SJSA1 (cell line): ENCODE data around the gene DCUN1D2. TPM values are rescaled to one million over a fixed set of nuclear protein-coding genes. Genes with fewer than 3 reads are reported as not detected.

Source experiments
- DNase-seq, 2 experiments: peaks; one replicate each; pipeline ENCODE4 v3.0.0-alpha.2; 2015 to 2020; ENCODE audit warnings: low spot score in 2 of 2, low read depth in 1 of 2
- H3K27ac ChIP-seq: fragments of 250-450 bp; sonication (Bioruptor Pico); 2 replicates; pipeline ENCODE4 v1.5.1; 2020; ENCODE audit warnings: mild to moderate bottlenecking, moderate library complexity
- H3K27me3 ChIP-seq: fragments of 250-450 bp; sonication (Bioruptor Pico); replicated peaks from 2 replicates; pipeline ENCODE4 v1.5.1; 2020; ENCODE audit warnings: mild to moderate bottlenecking, moderate library complexity
- H3K36me3 ChIP-seq: fragments of 250-450 bp; sonication (Bioruptor Pico); 2 replicates; pipeline ENCODE4 v1.5.1; 2020; ENCODE audit warnings: mild to moderate bottlenecking
- H3K4me1 ChIP-seq: fragments of 250-450 bp; sonication (Bioruptor Pico); replicated peaks from 2 replicates; pipeline ENCODE4 v1.6.1; 2021; ENCODE audit warnings: mild to moderate bottlenecking
- H3K4me3 ChIP-seq: fragments of 250-450 bp; sonication (Bioruptor Pico); 2 replicates; pipeline ENCODE4 v1.5.1; 2020; ENCODE audit warnings: mild to moderate bottlenecking
- H3K9me3 ChIP-seq: fragments of 250-450 bp; sonication (Bioruptor Pico); replicated peaks from 2 replicates; pipeline ENCODE4 v1.5.1; 2020; ENCODE audit warnings: mild to moderate bottlenecking
- total RNA-seq: library from RNA; depleted of rRNA; stranded (reverse); fragments of >200 nt; shearing (Covaris generic); gene quantifications from 2 replicates; pipeline ENCODE4 v1.2.3, GENCODE V29; 2014

DCUN1D2 gene
- total RNA-seq, 1 experiment from 2014 or later, result 10.7 TPM

DNA sequence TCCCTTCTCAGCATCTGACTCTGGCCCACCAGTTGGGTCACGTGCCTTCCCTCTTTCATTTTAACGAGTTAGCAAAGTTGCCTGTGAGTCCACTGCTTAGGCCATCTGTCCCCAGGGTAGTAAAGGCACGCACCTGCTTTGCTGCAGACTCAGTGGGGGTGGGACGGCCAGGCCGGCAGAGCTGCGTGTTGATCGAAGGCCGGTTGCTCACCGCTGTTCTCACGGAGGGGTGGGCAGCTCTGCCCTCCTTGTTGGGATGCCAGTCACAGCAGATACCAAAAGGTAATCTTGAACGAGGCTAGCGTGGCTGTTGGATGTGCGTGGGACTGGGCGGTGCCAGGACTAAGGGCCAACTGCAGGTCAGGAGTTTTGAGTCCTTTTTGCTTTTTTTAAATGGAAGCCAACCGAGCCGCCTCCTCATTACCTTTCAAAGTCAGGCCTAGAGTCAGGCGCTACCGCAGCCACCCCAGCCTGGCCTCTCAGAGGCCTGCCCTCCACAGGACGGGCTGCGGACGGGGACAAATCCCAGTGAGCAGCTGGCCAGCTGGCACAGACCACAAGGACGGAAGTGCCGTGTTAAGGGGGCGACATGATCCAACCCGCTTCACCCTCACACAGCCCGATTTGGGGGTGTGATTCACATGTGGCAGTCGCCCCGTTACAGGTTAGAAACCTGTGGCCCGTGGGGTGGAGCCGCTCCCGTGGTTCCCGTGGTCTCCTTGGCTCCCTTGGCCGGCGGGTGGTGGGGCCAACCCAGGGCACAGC, 57.8 kb downstream of the DCUN1D2 start:
- Histone ChIP-seq H3K27me3 (no peaks in the 10 kb centered on the region), H3K27ac (no peak overlapping the region), H3K9me3 (no peaks in the 10 kb centered on the region), H3K36me3 (no peaks in the 10 kb centered on the region), H3K4me3 (no peak overlapping the region), H3K4me1 (no peaks in the 10 kb centered on the region)
- DNase-seq, result no peak

DNA sequence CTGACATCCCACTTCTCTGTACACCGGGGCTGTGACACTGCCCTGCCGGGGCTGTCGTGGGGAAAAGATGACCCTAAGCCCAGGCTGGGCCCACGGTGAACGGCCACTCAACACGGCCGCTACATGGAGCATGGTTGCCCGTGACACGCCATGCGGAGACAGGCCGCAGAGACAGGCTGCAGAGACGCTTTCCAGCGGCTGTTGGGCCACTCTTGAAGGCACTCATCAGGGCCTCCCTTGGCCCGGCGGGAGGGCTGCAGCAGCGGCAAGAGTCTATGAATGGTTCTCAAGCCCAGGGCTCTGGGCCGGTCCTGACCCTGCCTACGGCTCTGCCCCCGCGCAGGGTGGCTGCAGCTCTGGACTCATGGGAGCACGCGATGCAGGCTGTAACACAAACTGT, 59.3 kb downstream of the DCUN1D2 start:
- Histone ChIP-seq H3K27me3 (no peaks in the 10 kb centered on the region), H3K4me3 (no peak overlapping the region), H3K4me1 (no peaks in the 10 kb centered on the region), H3K27ac (no peak overlapping the region), H3K36me3 (no peaks in the 10 kb centered on the region), H3K9me3 (no peaks in the 10 kb centered on the region)
- DNase-seq, result peak in 1 of 2 experiments; percentile 34

DNA sequence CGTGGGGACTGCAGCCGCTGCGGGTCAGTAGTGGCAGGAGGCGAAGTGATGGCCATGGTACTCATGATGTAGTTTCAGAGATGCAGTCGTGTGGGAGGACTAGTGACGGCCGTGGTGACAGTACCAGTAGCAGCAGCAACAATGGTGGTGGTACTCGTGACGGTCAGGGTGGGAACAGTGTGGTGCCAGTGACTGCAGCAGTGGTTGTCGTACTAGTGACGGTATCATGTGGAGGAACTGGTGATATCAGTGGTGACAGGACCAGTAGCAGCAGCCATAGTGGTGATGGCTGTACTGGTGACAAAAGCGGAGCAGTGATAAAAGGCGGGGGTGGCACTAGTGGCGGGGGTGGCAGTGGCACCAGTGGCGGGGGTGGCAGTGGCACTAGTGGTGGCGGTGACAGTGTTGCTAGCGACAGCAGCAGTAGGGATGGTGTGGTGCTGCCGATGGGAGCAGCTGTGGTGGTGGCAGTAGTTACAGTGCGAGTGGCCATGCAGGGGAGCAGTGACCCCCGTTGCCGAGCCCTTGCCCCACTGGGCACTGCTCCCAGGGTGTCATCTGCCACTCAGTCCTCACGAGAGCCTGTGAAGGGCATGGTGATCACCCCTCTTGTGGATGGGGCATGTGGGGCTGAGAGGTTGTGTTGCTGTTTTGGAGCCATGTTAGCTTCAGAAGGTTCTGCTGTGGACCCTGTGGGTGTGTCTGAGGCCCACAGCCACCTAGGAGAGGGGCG, 60.0 kb downstream of the DCUN1D2 start:
- no peaks in the 10 kb centered on the region for H3K27me3 ChIP-seq
- H3K4me1 ChIP-seq, result no peaks in the 10 kb centered on the region
- no peaks in the 10 kb centered on the region for H3K36me3 ChIP-seq
- no peak overlapping the region for H3K4me3 ChIP-seq
- no peak overlapping the region for H3K27ac ChIP-seq
- H3K9me3 ChIP-seq, result no peaks in the 10 kb centered on the region
- DNase-seq, result no peak

DNA sequence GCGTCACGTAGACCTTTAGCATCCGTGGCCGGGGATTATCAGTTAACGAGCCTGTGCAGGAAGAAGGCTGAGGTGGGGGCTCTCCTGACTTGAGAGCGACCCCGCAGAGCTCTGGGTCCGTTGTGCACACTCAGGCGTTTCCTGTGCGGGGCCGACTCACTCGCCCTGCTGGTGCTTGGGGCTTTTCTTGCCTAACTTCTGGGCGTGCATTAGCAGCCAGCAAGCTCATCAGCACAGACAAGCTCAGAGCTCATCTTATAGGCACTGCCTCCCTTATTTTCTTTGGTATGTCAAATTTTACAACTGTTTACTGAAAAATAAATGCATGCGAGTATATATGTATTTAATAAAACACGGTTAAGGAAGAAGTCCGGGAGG, 60.9 kb downstream of the DCUN1D2 start:
- H3K4me3 ChIP-seq, result no peak overlapping the region
- H3K36me3 ChIP-seq, result no peaks in the 10 kb centered on the region
- no peaks in the 10 kb centered on the region for H3K27me3 ChIP-seq
- no peak overlapping the region for H3K27ac ChIP-seq
- DNase-seq, result no peak
- H3K4me1 ChIP-seq, result no peaks in the 10 kb centered on the region
- no peaks in the 10 kb centered on the region for H3K9me3 ChIP-seq

DNA sequence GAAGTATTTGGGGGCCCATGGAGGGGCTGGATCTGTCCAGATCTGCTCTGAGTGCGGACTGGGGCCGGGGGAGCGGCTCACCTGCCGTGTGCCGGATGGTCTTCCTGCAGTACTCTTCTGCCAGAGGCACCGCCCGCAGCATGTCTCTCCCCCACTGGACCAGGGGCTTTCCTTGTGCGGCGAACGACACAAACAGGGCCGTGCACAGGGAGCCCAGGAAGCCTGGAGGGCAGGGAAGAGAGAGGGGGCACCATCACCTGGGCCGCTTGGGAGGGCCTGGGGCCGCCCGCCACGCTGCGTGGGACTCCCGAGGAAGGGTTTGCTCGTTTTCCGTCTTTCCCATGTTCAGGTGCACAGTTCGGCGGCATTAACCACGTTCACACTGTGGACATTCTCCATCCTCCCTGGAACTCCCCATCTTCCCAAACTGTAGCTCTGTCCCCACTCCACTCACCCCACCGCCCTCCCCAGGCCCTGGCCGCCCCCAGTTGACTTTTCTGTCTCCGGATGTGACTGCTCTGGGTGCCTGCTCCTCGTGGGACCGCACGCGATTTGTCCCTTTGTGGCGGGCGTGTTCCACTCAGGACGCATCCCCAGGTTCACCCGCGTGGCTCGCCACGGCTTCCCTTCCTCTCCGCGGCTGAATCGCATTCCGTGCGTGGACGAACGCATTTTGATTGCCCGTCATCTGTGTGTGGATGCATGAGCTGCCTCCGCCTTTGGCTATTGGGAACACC, 61.5 kb downstream of the DCUN1D2 start:
- no peak overlapping the region for H3K4me3 ChIP-seq
- H3K27me3 ChIP-seq, result no peaks in the 10 kb centered on the region
- no peaks in the 10 kb centered on the region for H3K36me3 ChIP-seq
- no peaks in the 10 kb centered on the region for H3K4me1 ChIP-seq
- no peaks in the 10 kb centered on the region for H3K9me3 ChIP-seq
- H3K27ac ChIP-seq, result no peak overlapping the region
- DNase-seq, result no peak

DNA sequence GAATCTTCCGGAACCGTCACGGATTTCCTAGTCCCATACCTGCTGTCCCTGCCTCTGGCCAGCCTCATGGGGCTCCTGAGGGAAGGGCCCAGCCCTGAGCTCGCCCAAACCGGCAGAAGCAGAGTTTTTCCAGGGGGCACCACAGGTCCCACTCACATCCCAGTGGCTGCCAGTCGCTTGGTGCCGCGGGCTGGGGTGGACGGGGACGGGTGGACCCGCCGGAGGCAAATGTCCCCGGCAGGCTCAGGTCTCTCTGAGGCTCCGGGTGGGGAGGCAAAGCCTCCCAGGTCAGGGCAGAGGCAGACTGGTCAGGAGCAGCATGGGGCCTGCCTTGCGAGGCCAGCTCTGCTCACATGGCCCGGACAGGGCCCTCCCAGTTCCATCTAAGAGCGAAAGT, 62.0 kb downstream of the DCUN1D2 start:
- no peak overlapping the region for H3K27ac ChIP-seq
- no peaks in the 10 kb centered on the region for H3K36me3 ChIP-seq
- H3K9me3 ChIP-seq, result no peaks in the 10 kb centered on the region
- no peak for DNase-seq
- no peaks in the 10 kb centered on the region for H3K4me1 ChIP-seq
- H3K27me3 ChIP-seq, result no peaks in the 10 kb centered on the region
- H3K4me3 ChIP-seq, result no peak overlapping the region

DNA sequence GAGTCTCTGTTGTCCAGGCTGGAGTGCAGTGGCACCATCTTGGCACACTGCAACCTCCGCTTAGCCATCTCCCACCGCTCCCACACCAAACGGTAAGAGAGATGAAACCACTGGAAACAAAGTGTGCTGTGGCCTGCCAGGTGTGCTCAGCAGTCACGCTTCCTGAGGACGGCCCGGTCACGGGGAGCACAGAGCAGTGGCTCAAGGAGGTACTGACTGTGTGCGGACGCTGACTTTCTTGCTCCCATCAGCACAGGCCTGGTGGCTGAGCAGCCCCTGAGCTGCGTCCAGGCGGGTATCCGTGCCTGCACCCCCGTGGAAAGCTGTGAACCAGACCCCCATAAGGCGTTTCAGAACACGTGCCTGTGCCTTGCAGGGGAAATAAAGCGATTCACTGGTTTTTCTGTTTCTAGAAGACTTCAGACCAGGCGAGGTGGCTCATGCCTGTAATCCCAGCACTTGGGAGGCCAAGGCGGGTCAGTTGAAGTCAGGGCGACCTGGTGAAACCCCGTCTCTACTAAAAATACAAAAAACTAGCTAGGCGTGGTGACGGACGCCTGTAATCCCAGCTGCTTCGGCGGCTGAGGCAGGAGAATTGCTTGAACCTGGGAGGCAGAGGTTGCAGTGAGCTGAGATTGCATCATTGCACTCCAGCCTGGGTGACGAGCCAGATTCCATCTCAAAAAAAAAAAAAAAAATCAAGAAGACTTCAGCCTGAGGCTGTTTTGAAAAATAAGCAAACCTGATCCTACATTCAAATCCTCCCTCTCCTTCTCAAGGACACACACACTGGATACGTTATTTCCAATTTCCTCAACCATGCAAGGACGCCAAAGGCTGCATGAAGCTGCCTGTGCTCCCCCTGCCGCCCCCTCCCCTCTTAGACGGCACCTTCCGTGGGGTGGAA, 62.7 kb downstream of the DCUN1D2 start:
- H3K27me3 ChIP-seq, result no peaks in the 10 kb centered on the region
- no peak for DNase-seq
- no peaks in the 10 kb centered on the region for H3K9me3 ChIP-seq
- H3K4me3 ChIP-seq, result no peak overlapping the region
- H3K4me1 ChIP-seq, result no peaks in the 10 kb centered on the region
- H3K27ac ChIP-seq, result no peak overlapping the region
- H3K36me3 ChIP-seq, result no peaks in the 10 kb centered on the region

DNA sequence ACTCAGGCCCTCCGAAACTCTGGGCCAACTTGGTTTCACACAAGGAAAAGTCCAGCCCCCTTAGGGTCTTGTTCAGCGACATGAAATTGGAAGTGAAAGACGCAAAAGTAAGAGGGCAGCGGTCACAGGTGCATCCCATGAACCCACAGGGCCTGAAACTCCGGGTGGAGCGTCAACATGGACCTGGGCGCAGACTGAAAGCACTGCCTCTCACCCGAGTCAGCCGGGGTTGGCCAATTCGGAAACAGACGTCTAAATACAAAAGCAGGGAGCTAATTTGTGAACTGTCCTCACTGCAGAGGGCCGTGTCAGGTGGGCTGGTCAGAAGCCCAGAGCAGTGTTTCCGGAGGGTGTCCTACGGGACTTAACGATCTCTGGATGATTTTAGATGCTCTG, 63.9 kb downstream of the DCUN1D2 start:
- H3K9me3 ChIP-seq, result no peaks in the 10 kb centered on the region
- H3K27me3 ChIP-seq, result no peaks in the 10 kb centered on the region
- DNase-seq, result no peak
- no peak overlapping the region for H3K4me3 ChIP-seq
- H3K27ac ChIP-seq, result no peak overlapping the region
- H3K36me3 ChIP-seq, result no peaks in the 10 kb centered on the region
- H3K4me1 ChIP-seq, result peaks cover 5% of the 10 kb centered on the region

DNA sequence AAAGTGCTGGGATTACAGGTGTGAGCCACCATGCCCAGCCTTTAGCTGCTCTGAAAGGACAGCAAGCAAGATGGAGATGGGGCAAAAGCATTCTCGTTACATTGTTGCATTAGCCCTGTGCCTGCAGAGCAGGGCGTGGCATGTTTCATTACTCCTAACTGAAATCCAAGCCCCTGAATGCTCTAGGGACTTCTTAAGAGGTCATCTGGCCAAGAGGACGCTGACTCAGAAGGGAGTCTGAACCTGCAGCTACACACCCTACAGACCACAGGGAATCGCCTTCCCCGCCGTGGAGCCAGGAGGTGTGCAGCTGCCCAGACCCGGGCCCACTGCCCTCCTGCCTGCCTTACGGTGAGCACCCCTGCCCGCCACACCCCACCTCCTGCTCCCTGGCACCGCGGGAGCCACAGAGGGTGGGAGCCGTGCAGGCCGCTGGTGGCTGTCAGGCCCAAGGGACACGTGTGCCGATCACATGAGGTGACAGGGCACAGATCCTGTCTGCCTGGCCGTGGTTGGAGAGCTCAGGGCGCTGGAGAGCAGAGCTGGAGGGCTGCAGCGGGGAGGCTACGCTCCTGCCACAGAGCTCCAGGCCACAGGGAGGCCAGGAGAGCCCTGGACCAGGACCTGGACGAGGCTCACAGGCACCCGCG, 64.4 kb downstream of the DCUN1D2 start:
- no peaks in the 10 kb centered on the region for H3K36me3 ChIP-seq
- no peak overlapping the region for H3K4me3 ChIP-seq
- no peaks in the 10 kb centered on the region for H3K27me3 ChIP-seq
- H3K27ac ChIP-seq, result no peak overlapping the region
- H3K9me3 ChIP-seq, result no peaks in the 10 kb centered on the region
- DNase-seq, result no peak
- peaks cover 8% of the 10 kb centered on the region for H3K4me1 ChIP-seq

DNA sequence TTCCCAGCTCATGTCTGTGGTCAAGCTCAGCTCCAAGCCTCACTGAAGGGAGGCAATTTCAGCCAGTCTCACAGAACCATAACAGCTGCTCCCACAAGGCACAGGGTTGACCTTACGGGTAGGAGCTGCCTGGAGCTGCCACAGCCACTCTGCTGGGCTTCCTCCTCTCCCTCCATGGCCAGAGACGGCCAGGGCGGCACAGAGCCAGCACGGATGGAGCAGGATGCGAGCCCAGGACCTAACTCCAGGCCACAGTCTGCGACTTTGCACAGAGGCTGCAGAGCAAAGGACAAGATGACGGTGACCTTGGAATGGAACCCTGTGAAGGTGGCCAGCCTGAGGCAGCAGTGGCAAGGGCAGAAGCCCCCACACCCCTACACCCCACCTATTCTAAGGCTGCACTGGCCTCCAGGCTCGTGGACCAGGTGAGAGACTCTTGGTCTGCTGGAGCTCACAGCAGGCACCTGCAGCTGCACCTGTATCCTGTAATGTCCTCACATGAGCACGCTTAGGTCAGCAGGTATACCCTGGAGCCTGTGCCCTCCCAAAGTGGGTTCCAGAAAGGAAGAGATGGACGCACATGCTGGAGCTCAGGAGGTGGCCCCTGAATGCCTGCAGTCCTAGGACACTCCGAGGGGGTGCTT, 66.9 kb downstream of the DCUN1D2 start:
- Histone ChIP-seq H3K9me3 (no peaks in the 10 kb centered on the region), H3K36me3 (no peaks in the 10 kb centered on the region)
- no peak for DNase-seq

DNA sequence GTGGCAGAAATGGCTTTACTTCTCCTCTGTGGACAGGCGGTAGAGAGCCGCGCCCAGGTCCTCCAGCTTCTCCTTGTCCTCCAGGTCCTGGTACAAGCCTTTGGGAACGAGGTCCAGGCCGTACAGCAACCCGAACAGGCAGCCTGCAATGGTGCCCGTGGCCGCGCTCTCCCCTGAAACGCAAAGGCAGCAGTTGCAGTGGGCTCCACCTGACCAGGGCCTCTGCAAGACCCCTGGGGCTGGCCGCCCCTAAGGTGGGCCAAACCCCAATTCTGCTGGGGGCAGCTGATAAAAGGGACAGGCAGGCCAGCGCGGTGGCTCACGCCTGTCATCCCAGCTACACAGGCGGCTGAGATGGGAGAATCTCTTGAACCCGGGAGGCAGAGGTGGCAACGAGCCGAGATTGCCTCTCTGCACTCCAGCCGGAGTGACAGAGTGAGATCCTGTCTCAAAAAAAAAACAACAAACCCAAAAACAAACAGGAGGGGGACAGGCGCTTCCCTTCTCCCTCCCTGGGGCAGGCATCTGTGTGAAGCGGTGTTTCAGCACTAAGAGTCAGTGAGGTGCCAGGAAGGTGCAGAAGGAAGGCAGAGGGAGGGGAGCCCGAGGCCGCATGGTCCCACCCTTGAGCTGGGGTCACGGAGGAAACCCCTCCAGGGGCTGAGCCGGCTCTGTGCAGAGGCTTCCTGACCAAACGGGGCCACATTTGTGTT, 67.5 kb downstream of the DCUN1D2 start:
- Histone ChIP-seq H3K9me3 (no peaks in the 10 kb centered on the region), H3K36me3 (no peaks in the 10 kb centered on the region), H3K4me1 (peaks cover 8% of the 10 kb centered on the region), H3K4me3 (no peak overlapping the region), H3K27me3 (no peaks in the 10 kb centered on the region), H3K27ac (no peak overlapping the region)
- DNase-seq, result no peak

More for the DNA sequence above, 66.9 kb downstream of the DCUN1D2 start:
- no peaks in the 10 kb centered on the region for H3K27me3 ChIP-seq
- peaks cover 8% of the 10 kb centered on the region for H3K4me1 ChIP-seq
- H3K27ac ChIP-seq, result no peak overlapping the region
- no peak overlapping the region for H3K4me3 ChIP-seq

DNA sequence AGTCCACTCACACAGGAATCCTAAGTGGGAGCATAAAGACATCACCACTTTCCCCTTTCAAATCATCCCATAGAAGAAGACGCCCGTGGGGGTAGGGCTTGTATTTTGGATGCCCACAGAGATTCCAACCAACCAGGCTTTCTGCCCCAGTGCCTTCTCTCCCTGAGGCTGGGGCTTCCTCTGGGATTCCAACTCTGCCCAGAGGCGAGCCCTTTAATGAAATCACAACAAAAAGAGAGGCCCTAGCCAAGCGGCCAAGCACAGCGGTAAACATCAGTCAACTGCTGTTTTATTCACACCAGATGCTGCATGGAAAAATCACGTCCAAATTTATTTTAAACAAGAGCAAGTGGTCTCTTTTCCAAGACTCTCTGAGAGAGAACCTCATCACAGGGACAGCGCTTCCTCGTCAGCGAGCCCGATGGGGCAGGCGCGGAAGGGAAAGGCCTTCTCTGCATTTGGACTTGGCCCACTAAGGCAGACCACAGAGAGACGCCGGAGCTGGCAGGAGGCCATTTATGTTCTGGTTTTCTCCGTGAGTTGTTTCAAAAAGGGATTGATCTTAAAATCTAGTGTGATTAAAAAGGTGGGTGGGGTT, 68.7 kb downstream of the DCUN1D2 start:
- no peak overlapping the region for H3K4me3 ChIP-seq
- no peaks in the 10 kb centered on the region for H3K9me3 ChIP-seq
- no peaks in the 10 kb centered on the region for H3K27me3 ChIP-seq
- H3K27ac ChIP-seq, result no peak overlapping the region
- peaks cover 8% of the 10 kb centered on the region for H3K4me1 ChIP-seq
- peak in 1 of 2 experiments; percentile 34 for DNase-seq
- no peaks in the 10 kb centered on the region for H3K36me3 ChIP-seq
